ENCODE data around the gene SPTLC2. TPM values are rescaled to one million over a fixed set of nuclear protein-coding genes. Genes with fewer than 3 reads are reported as not detected.

The SPTLC2 gene
- total RNA-seq, 4 donors from 2014 or later = 13.2 to 35.2 (median 20.5) TPM

GRCh38 chr14:77657280-77657679 lies 40.8 kb upstream of the SPTLC2 start:
- no peak for ATAC-seq

GRCh38 chr14:77654001-77654441 lies 37.6 kb upstream of the SPTLC2 start:
- ATAC-seq = no peak
- no peaks in the 10 kb centered on the region for H3K27me3 ChIP-seq
- H3K4me3 ChIP-seq = no peak overlapping the region
- no peak overlapping the region for H3K27ac ChIP-seq
- no peaks in the 10 kb centered on the region for H3K36me3 ChIP-seq
- H3K9me3 ChIP-seq = no peaks in the 10 kb centered on the region
- no peak for TF ChIP-seq POLR2A (IDR thresholded peaks at IDR 0.05)
- TF ChIP-seq POLR2AphosphoS5 (IDR thresholded peaks at IDR 0.05) = no peak
- TF ChIP-seq CTCF (IDR thresholded peaks at IDR 0.05) = no peak
- no peak for TF ChIP-seq EP300 (IDR thresholded peaks at IDR 0.05)
- WGBS, 2 donors (ENCODE audit: low coverage in 1 of 2) = 40% methylated on average over 1 of the region's 11 CpGs
- H3K4me1 ChIP-seq = no peaks in the 10 kb centered on the region

More at GRCh38 chr14:77657280-77657679, 40.8 kb upstream of the SPTLC2 start:
- Histone ChIP-seq H3K27ac (no peak overlapping the region), H3K9me3 (no peaks in the 10 kb centered on the region), H3K36me3 (no peaks in the 10 kb centered on the region), H3K27me3 (peaks cover 9% of the 10 kb centered on the region), H3K4me1 (no peaks in the 10 kb centered on the region), H3K4me3 (no peak overlapping the region)
- WGBS, 2 donors (ENCODE audit: low coverage in 1 of 2) = 46 to 74% methylated on average over 3 to 5 of the region's 5 CpGs
- no peak for TF ChIP-seq CTCF (IDR thresholded peaks at IDR 0.05)
- TF ChIP-seq EP300 (IDR thresholded peaks at IDR 0.05) = no peak
- no peak for TF ChIP-seq POLR2AphosphoS5 (IDR thresholded peaks at IDR 0.05)
- TF ChIP-seq POLR2A (IDR thresholded peaks at IDR 0.05) = no peak

- H3K4me3 ChIP-seq = no peak overlapping the region
- no peaks in the 10 kb centered on the region for H3K27me3 ChIP-seq
- no peaks in the 10 kb centered on the region for H3K9me3 ChIP-seq
- H3K36me3 ChIP-seq = no peaks in the 10 kb centered on the region
- no peak for ATAC-seq
- H3K4me1 ChIP-seq = no peaks in the 10 kb centered on the region
- no peak overlapping the region for H3K27ac ChIP-seq
- no peak for TF ChIP-seq CTCF (IDR thresholded peaks at IDR 0.05)
- WGBS, 2 donors (ENCODE audit: low coverage in 1 of 2) = 80 to 82% methylated on average over 3 of the region's 3 CpGs
Observed at GRCh38 chr14:77649326-77649725, 32.9 kb upstream of the SPTLC2 start.

GRCh38 chr14:77648520-77649200 lies 32.2 kb upstream of the SPTLC2 start:
- TF ChIP-seq POLR2AphosphoS5 (IDR thresholded peaks at IDR 0.05) = no peak
- no peak for TF ChIP-seq CTCF (IDR thresholded peaks at IDR 0.05)
- TF ChIP-seq EP300 (IDR thresholded peaks at IDR 0.05) = no peak
- TF ChIP-seq POLR2A (IDR thresholded peaks at IDR 0.05) = no peak
- no peaks in the 10 kb centered on the region for H3K9me3 ChIP-seq
- 33% methylated on average over 2 of the region's 2 CpGs; no CpG with 5 or more reads in 1 of the 2 donors for WGBS, 2 donors (ENCODE audit: low coverage in 1 of 2)
- no peaks in the 10 kb centered on the region for H3K36me3 ChIP-seq
- H3K4me3 ChIP-seq = no peak overlapping the region
- no peaks in the 10 kb centered on the region for H3K4me1 ChIP-seq
- no peaks in the 10 kb centered on the region for H3K27me3 ChIP-seq
- ATAC-seq = no peak
- H3K27ac ChIP-seq = no peak overlapping the region

- H3K36me3 ChIP-seq = no peaks in the 10 kb centered on the region
- TF ChIP-seq EP300 (IDR thresholded peaks at IDR 0.05) (no peak), POLR2AphosphoS5 (IDR thresholded peaks at IDR 0.05) (no peak), CTCF (IDR thresholded peaks at IDR 0.05) (no peak), POLR2A (IDR thresholded peaks at IDR 0.05) (no peak)
- WGBS, 2 donors (ENCODE audit: low coverage in 1 of 2) = 55 to 95% methylated on average over 2 of the region's 2 CpGs
- no peak overlapping the region for H3K27ac ChIP-seq
- H3K4me3 ChIP-seq = no peak overlapping the region
- ATAC-seq = no peak
- H3K4me1 ChIP-seq = no peaks in the 10 kb centered on the region
- H3K9me3 ChIP-seq = no peaks in the 10 kb centered on the region
- no peaks in the 10 kb centered on the region for H3K27me3 ChIP-seq
Observed at GRCh38 chr14:77647853-77648252, 31.4 kb upstream of the SPTLC2 start.

Data from gastroesophageal sphincter (tissue), 4 donors.